ENCODE results near the gene SDHB. TPM values are rescaled to one million over a fixed set of nuclear protein-coding genes. Genes with fewer than 3 reads are reported as not detected.

The SDHB gene
- total and polyA plus RNA-seq, 12 donors, result 102 to 486 (median 377) TPM

DNA sequence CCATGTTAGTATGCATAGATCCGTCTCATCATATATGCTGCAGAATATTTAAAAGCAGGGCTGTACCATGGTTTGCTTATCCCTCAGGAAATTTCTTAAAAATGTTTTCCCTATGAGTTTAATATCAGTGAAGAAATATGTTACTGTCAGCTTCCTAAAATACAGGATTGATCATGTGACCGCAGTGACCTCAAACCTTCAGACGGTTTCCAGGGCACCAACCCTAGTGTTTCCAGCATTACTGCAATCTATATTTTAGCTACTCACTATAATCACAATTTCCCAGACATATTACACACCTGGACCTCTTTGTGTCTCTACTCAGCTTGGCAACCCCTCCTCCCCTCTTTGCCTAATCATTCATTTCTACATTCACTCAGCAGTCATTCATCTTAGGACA lies 7.7 kb upstream of the SDHB start:
- Histone ChIP-seq H3K9me3 (peaks cover 0 to 14% (median 8%) of the 10 kb centered on the region in 11 donors), H3K4me1 (peaks cover 0 to 62% (median 7%) of the 10 kb centered on the region in 9 donors), H3K36me3 (no peaks in the 10 kb centered on the region), H3K27me3 (peaks cover 0 to 5% (median 0%) of the 10 kb centered on the region in 7 donors), H3K27ac (peak overlapping the region in 1 of 10 donors; percentile 72), H3K4me3 (no peak overlapping the region)
- ATAC-seq (no peak), DNase-seq (no peak)
- TF ChIP-seq, protein P1, sequence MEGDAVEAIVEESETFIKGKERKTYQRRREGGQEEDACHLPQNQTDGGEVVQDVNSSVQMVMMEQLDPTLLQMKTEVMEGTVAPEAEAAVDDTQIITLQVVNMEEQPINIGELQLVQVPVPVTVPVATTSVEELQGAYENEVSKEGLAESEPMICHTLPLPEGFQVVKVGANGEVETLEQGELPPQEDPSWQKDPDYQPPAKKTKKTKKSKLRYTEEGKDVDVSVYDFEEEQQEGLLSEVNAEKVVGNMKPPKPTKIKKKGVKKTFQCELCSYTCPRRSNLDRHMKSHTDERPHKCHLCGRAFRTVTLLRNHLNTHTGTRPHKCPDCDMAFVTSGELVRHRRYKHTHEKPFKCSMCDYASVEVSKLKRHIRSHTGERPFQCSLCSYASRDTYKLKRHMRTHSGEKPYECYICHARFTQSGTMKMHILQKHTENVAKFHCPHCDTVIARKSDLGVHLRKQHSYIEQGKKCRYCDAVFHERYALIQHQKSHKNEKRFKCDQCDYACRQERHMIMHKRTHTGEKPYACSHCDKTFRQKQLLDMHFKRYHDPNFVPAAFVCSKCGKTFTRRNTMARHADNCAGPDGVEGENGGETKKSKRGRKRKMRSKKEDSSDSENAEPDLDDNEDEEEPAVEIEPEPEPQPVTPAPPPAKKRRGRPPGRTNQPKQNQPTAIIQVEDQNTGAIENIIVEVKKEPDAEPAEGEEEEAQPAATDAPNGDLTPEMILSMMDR (IDR thresholded peaks at IDR 0.05), result no peak
- 75 to 76% methylated on average over 3 of the region's 3 CpGs for WGBS, 2 donors
- intact Hi-C loops (cut with DNase I), result loop anchor here in 5 of 10 donors (2.0 to 10.0 kb wide), 5 partner anchors 63 to 343 kb away; no protein-coding TSS in a partner anchor

DNA sequence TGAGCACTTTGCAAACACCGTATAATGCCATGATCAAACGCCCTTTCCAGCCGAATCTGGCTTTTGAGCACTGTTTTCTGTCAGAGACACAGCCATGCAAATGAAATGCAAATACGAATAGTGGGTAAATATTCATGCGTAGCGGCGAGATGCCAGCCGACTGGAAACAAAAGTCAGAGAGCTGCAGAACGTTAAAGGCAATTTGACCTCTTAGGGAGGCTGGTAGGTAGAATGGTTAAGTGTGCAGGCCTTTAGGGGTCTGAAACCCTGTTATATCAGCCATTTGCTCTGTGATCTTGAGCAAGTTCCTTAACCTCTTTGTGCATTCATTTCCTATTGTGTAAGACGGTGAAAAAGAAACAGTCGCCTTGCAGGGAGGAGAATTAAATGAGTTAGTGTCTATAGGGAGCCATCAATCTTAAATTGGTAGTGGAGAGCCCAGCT lies 6.5 kb upstream of the SDHB start:
- WGBS, 2 donors, result 48 to 53% methylated on average over 11 of the region's 11 CpGs
- H3K27ac ChIP-seq, result peak overlapping the region in 1 of 10 donors; percentile 72
- intact Hi-C loops (cut with DNase I), result loop anchor here in 6 of 10 donors (1.0 to 10.0 kb wide), 6 partner anchors 64 to 344 kb away; no protein-coding TSS in a partner anchor

DNA sequence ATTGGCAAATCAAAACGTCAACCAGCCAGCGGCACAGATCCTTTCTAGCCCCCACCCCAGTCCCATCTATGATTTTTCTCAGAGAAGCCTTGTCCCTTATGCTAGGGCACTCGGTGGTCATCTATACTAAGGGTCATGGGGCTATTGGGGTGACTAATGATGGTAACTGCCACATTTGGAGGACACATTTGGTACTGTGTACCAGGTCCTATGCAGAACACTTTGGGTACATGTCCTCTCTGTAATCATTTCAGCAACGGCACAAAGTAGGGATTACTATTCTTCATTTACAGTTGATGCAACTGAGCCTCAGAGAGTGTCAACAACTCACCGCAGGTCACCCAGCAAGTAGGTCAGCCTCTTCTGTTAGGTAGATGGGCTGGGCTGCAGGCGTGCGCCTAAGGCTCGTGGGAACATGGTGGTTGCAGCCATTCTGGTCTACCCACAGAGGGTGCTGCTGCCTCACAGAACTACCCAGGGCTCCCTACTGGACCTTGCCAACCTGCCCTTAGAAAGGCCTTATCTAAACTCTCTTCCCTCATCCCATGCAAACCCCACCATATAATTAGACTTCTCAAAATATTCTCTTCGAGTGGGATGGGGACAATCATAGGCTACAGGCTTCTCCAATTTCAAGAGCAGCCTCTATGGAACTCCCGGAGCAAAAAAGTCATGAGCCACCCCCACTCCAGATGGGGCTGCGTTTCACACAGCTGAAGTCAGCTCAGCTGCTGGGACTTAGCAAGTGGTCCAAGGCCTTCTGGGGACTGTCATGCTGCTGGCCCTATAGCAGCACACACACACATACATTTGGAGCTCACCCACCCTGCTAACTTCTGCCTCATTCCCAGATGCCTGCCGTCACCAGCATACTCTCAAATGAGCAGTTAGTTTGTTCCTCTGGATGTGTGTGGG lies 5.8 kb upstream of the SDHB start:
- Histone ChIP-seq H3K9me3 (peaks cover 0 to 2% (median under 1%) of the 10 kb centered on the region in 11 donors), H3K4me1 (peaks cover 0 to 49% (median 7%) of the 10 kb centered on the region in 9 donors), H3K27ac (peak overlapping the region in 1 of 10 donors; percentile 72), H3K4me3 (no peak overlapping the region), H3K36me3 (no peaks in the 10 kb centered on the region), H3K27me3 (peaks cover 0 to 5% (median 0%) of the 10 kb centered on the region in 7 donors)
- DNase-seq (peak; percentile 43 to 53), ATAC-seq (peak; percentile 59 to 88 (median 84))
- TF ChIP-seq, protein P1 (IDR thresholded peaks at IDR 0.05), result peak; percentile 41 to 73 (median 67)
- intact Hi-C loops (cut with DNase I), result loop anchor here in 9 of 10 donors (1.0 to 10.0 kb wide), 7 partner anchors 65 to 345 kb away; no protein-coding TSS in a partner anchor
- 35% methylated on average over 12 of the region's 12 CpGs for whole genome bisulfite sequencing, 2 donors

More for the DNA sequence above, 6.5 kb upstream of the SDHB start:
- no peaks in the 10 kb centered on the region for H3K36me3 ChIP-seq
- H3K9me3 ChIP-seq, result peaks cover 0 to 9% (median 7%) of the 10 kb centered on the region in 11 donors
- TF ChIP-seq, protein P1 (IDR thresholded peaks at IDR 0.05), result no peak
- ATAC-seq (no peak), DNase-seq (no peak)
- no peak overlapping the region for H3K4me3 ChIP-seq
- peaks cover 0 to 52% (median 7%) of the 10 kb centered on the region in 9 donors for H3K4me1 ChIP-seq
- peaks cover 0 to 5% (median 0%) of the 10 kb centered on the region in 7 donors for H3K27me3 ChIP-seq

DNA sequence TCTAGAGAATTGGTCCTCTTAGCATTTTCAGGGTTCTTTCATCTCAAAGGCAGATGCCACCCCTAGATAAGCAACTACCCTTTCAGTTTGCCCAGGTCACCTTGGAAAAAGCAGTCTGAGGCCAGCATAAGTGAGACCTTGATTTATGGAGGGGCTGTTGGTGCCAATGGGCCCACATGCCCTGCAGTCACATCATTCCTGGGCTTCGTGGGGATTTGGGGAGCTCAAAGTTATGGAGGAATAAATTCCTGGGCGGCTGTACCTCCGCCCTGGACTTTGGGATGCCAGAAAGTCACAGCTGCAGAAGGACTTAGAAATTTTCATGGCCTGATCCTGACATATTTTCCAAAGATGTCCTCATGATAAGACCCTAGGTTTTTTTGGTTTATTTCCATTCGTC lies 2.7 kb upstream of the SDHB start:
- ATAC-seq (no peak), DNase-seq (no peak)
- TF ChIP-seq, protein P1 (IDR thresholded peaks at IDR 0.05), result no peak
- no peak overlapping the region for H3K4me3 ChIP-seq
- H3K27me3 ChIP-seq, result peaks cover 0 to 5% (median 0%) of the 10 kb centered on the region in 7 donors
- no peak overlapping the region for H3K27ac ChIP-seq
- peaks cover 5 to 43% (median 19%) of the 10 kb centered on the region in 9 donors for H3K4me1 ChIP-seq
- H3K9me3 ChIP-seq, result no peaks in the 10 kb centered on the region
- intact Hi-C loops (cut with DNase I), result loop anchor here in 1 of 10 donors (5.0 kb wide), 1 partner anchor 181 kb away; no protein-coding TSS in a partner anchor
- H3K36me3 ChIP-seq, result peaks cover 0 to 9% (median 0%) of the 10 kb centered on the region in 9 donors
- WGBS, 2 donors, result 81 to 86% methylated on average over 4 of the region's 4 CpGs
